ENCODE data around the gene GUCY1A2. TPM values are rescaled to one million over a fixed set of nuclear protein-coding genes. Genes with fewer than 3 reads are reported as not detected.

Gene GUCY1A2
- total and polyA plus RNA-seq, 2 donors, result 0.14 to 0.94 TPM

- 62% methylated on average over 2 of the region's 2 CpGs for WGBS
These were observed 22.3 kb upstream of the GUCY1A2 start for GRCh38 chr11:107040433-107041087.

DNA sequence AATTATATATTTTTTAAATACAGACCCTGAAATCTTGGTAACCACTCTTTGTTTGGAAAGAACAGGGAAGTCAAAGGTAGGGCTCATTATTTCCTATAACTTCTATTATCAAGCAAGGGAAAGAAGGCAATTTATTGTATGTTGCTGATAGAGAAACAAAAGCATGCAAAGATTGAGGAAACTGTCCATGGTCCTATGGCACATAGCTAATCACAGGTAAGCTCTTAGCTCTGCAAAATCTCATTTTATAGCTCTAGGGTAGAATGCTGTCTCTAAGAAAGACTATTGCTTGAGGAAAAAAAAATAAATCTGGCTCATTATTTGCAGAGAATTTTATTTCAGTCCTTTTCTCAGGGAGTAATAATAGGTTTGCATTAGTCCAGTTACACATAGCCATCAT is 7.4 kb upstream of the GUCY1A2 start:
- Histone ChIP-seq H3K4me1 (ENCODE audit: control insufficient read depth in 2 of 2, insufficient read depth in 2 of 2, low read length in 2 of 2) (no peaks in the 10 kb centered on the region), H3K27me3 (ENCODE audit: control insufficient read depth in 2 of 2, insufficient read depth in 1 of 2, low read length in 1 of 2) (no peaks in the 10 kb centered on the region)

More at GRCh38 chr11:107040433-107041087, 22.3 kb upstream of the GUCY1A2 start:
- H3K4me1 ChIP-seq (ENCODE audit: control insufficient read depth in 2 of 2, insufficient read depth in 2 of 2, low read length in 2 of 2), result no peaks in the 10 kb centered on the region
- H3K36me3 ChIP-seq (ENCODE audit: control insufficient read depth in 2 of 2, insufficient read depth in 2 of 2, low read length in 1 of 2), result no peaks in the 10 kb centered on the region
- H3K9me3 ChIP-seq (ENCODE audit: control insufficient read depth in 2 of 2, insufficient read depth in 1 of 2, low read length in 1 of 2), result no peaks in the 10 kb centered on the region
- H3K4me3 ChIP-seq (ENCODE audit: low read length in 2 of 2), result no peak overlapping the region
- no peak overlapping the region for H3K27ac ChIP-seq (ENCODE audit: low read depth in 1 of 2, low read length in 1 of 2)
- H3K27me3 ChIP-seq (ENCODE audit: control insufficient read depth in 2 of 2, insufficient read depth in 1 of 2, low read length in 1 of 2), result no peaks in the 10 kb centered on the region
- DNase-seq (ENCODE audit: low read depth in 6 of 9, low spot score in 9 of 9), result no peak

GRCh38 chr11:107020594-107020993 is 2.3 kb upstream of the GUCY1A2 start:
- no peaks in the 10 kb centered on the region for H3K9me3 ChIP-seq (ENCODE audit: control insufficient read depth in 2 of 2, insufficient read depth in 1 of 2, low read length in 1 of 2)
- H3K4me3 ChIP-seq (ENCODE audit: low read length in 2 of 2), result no peak overlapping the region
- WGBS, result 90% methylated on average over 2 of the region's 2 CpGs
- peaks cover 35 to 36% of the 10 kb centered on the region in 2 donors for H3K27me3 ChIP-seq (ENCODE audit: control insufficient read depth in 2 of 2, insufficient read depth in 1 of 2, low read length in 1 of 2)
- no peak for DNase-seq (ENCODE audit: low read depth in 6 of 9, low spot score in 9 of 9)
- H3K36me3 ChIP-seq (ENCODE audit: control insufficient read depth in 2 of 2, insufficient read depth in 2 of 2, low read length in 1 of 2), result no peaks in the 10 kb centered on the region
- H3K4me1 ChIP-seq (ENCODE audit: control insufficient read depth in 2 of 2, insufficient read depth in 2 of 2, low read length in 2 of 2), result peaks cover 0 to 3% of the 10 kb centered on the region in 2 donors
- H3K27ac ChIP-seq (ENCODE audit: low read depth in 1 of 2, low read length in 1 of 2), result no peak overlapping the region

More for the DNA sequence above, 7.4 kb upstream of the GUCY1A2 start:
- Histone ChIP-seq H3K27ac (ENCODE audit: low read depth in 1 of 2, low read length in 1 of 2) (no peak overlapping the region), H3K36me3 (ENCODE audit: control insufficient read depth in 2 of 2, insufficient read depth in 2 of 2, low read length in 1 of 2) (no peaks in the 10 kb centered on the region), H3K4me3 (ENCODE audit: low read length in 2 of 2) (no peak overlapping the region), H3K9me3 (ENCODE audit: control insufficient read depth in 2 of 2, insufficient read depth in 1 of 2, low read length in 1 of 2) (no peaks in the 10 kb centered on the region)
- no peak for DNase-seq (ENCODE audit: low read depth in 6 of 9, low spot score in 9 of 9)

GRCh38 chr11:107018902-107019493 is 722 bp upstream of the GUCY1A2 start:
- no peaks in the 10 kb centered on the region for H3K36me3 ChIP-seq (ENCODE audit: control insufficient read depth in 2 of 2, insufficient read depth in 2 of 2, low read length in 1 of 2)
- no peak overlapping the region for H3K4me3 ChIP-seq (ENCODE audit: low read length in 2 of 2)
- no peaks in the 10 kb centered on the region for H3K9me3 ChIP-seq (ENCODE audit: control insufficient read depth in 2 of 2, insufficient read depth in 1 of 2, low read length in 1 of 2)
- H3K27ac ChIP-seq (ENCODE audit: low read depth in 1 of 2, low read length in 1 of 2), result no peak overlapping the region
- 7% methylated on average over 36 of the region's 36 CpGs for WGBS
- H3K4me1 ChIP-seq (ENCODE audit: control insufficient read depth in 2 of 2, insufficient read depth in 2 of 2, low read length in 2 of 2), result peaks cover 0 to 3% of the 10 kb centered on the region in 2 donors
- DNase-seq (ENCODE audit: low read depth in 6 of 9, low spot score in 9 of 9), result peak in 1 of 9 donors; percentile 6
- peaks cover 35 to 36% of the 10 kb centered on the region in 2 donors for H3K27me3 ChIP-seq (ENCODE audit: control insufficient read depth in 2 of 2, insufficient read depth in 1 of 2, low read length in 1 of 2)

- no peaks in the 10 kb centered on the region for H3K9me3 ChIP-seq (ENCODE audit: control insufficient read depth in 2 of 2, insufficient read depth in 1 of 2, low read length in 1 of 2)
- H3K36me3 ChIP-seq (ENCODE audit: control insufficient read depth in 2 of 2, insufficient read depth in 2 of 2, low read length in 1 of 2), result no peaks in the 10 kb centered on the region
- H3K4me3 ChIP-seq (ENCODE audit: low read length in 2 of 2), result peak overlapping the region in 1 of 2 donors; percentile 41
- WGBS, result 2% methylated on average over 85 of the region's 85 CpGs
- H3K4me1 ChIP-seq (ENCODE audit: control insufficient read depth in 2 of 2, insufficient read depth in 2 of 2, low read length in 2 of 2), result peaks cover 0 to 3% of the 10 kb centered on the region in 2 donors
- H3K27ac ChIP-seq (ENCODE audit: low read depth in 1 of 2, low read length in 1 of 2), result peak overlapping the region in 1 of 2 donors; percentile 18
- peak in 1 of 9 donors; percentile 8 for DNase-seq (ENCODE audit: low read depth in 6 of 9, low spot score in 9 of 9)
- H3K27me3 ChIP-seq (ENCODE audit: control insufficient read depth in 2 of 2, insufficient read depth in 1 of 2, low read length in 1 of 2), result peaks cover 35 to 36% of the 10 kb centered on the region in 2 donors
These were observed 650 bp downstream of the GUCY1A2 start for GRCh38 chr11:107017433-107018218.

- 53% methylated on average over 3 of the region's 3 CpGs for WGBS
- Histone ChIP-seq H3K36me3 (ENCODE audit: control insufficient read depth in 2 of 2, insufficient read depth in 2 of 2, low read length in 1 of 2) (no peaks in the 10 kb centered on the region), H3K27me3 (ENCODE audit: control insufficient read depth in 2 of 2, insufficient read depth in 1 of 2, low read length in 1 of 2) (peaks cover 35 to 36% of the 10 kb centered on the region in 2 donors), H3K9me3 (ENCODE audit: control insufficient read depth in 2 of 2, insufficient read depth in 1 of 2, low read length in 1 of 2) (no peaks in the 10 kb centered on the region), H3K4me1 (ENCODE audit: control insufficient read depth in 2 of 2, insufficient read depth in 2 of 2, low read length in 2 of 2) (peaks cover 0 to 3% of the 10 kb centered on the region in 2 donors), H3K4me3 (ENCODE audit: low read length in 2 of 2) (no peak overlapping the region), H3K27ac (ENCODE audit: low read depth in 1 of 2, low read length in 1 of 2) (peak overlapping the region in 1 of 2 donors; percentile 18)
- no peak for DNase-seq (ENCODE audit: low read depth in 6 of 9, low spot score in 9 of 9)
These were observed 1.2 kb downstream of the GUCY1A2 start for GRCh38 chr11:107017104-107017432.

GRCh38 chr11:107014871-107015270 is 3.4 kb downstream of the GUCY1A2 start:
- Histone ChIP-seq H3K4me1 (ENCODE audit: control insufficient read depth in 2 of 2, insufficient read depth in 2 of 2, low read length in 2 of 2) (peaks cover 0 to 3% of the 10 kb centered on the region in 2 donors), H3K27me3 (ENCODE audit: control insufficient read depth in 2 of 2, insufficient read depth in 1 of 2, low read length in 1 of 2) (peaks cover 35 to 36% of the 10 kb centered on the region in 2 donors), H3K27ac (ENCODE audit: low read depth in 1 of 2, low read length in 1 of 2) (no peak overlapping the region), H3K9me3 (ENCODE audit: control insufficient read depth in 2 of 2, insufficient read depth in 1 of 2, low read length in 1 of 2) (no peaks in the 10 kb centered on the region), H3K4me3 (ENCODE audit: low read length in 2 of 2) (no peak overlapping the region), H3K36me3 (ENCODE audit: control insufficient read depth in 2 of 2, insufficient read depth in 2 of 2, low read length in 1 of 2) (no peaks in the 10 kb centered on the region)
- DNase-seq (ENCODE audit: low read depth in 6 of 9, low spot score in 9 of 9), result no peak
- 84% methylated on average over 1 of the region's 1 CpG for WGBS

DNA sequence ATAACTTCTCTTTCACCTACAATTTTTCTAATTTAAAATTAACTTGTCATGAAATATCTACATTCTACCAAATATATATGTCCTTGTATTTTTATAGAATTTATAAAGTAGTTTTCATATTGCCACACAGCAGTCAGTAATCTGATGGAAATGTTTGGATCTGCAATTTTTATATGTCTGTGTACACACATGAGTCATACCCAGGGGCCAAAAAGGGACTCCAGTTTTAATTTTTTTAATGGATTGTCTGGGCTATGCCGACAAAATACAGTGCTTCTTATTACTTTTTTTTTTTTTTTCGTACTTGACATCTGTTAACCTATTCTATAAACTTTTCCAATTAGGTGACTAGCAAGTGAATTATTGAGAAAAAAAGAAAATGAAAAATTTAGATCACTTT is 6.3 kb downstream of the GUCY1A2 start:
- whole genome bisulfite sequencing, result 98% methylated on average over 2 of the region's 2 CpGs
- H3K27ac ChIP-seq (ENCODE audit: low read depth in 1 of 2, low read length in 1 of 2), result no peak overlapping the region
- no peaks in the 10 kb centered on the region for H3K36me3 ChIP-seq (ENCODE audit: control insufficient read depth in 2 of 2, insufficient read depth in 2 of 2, low read length in 1 of 2)
- DNase-seq (ENCODE audit: low read depth in 6 of 9, low spot score in 9 of 9), result no peak
- no peaks in the 10 kb centered on the region for H3K4me1 ChIP-seq (ENCODE audit: control insufficient read depth in 2 of 2, insufficient read depth in 2 of 2, low read length in 2 of 2)
- peaks cover 9 to 11% of the 10 kb centered on the region in 2 donors for H3K27me3 ChIP-seq (ENCODE audit: control insufficient read depth in 2 of 2, insufficient read depth in 1 of 2, low read length in 1 of 2)
- no peaks in the 10 kb centered on the region for H3K9me3 ChIP-seq (ENCODE audit: control insufficient read depth in 2 of 2, insufficient read depth in 1 of 2, low read length in 1 of 2)
- no peak overlapping the region for H3K4me3 ChIP-seq (ENCODE audit: low read length in 2 of 2)

DNA sequence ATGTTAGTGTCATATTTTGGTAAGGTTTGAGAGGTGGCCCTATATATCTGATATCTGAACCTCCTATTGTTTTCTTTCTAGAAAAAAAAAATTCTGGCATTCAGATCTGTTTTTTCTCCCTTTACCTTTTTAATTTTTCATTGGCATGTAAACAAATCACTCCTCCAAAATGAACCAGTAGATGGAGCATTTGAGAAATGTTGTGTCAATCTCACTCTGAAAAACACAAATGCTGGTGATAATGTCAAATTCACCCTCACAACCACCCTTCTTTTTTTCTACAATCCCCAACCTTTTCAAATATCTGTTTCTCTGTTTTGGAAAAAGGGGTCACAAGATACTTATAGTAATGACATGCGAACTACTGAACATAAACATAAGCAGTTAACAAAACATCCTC is 9.1 kb downstream of the GUCY1A2 start:
- H3K4me1 ChIP-seq (ENCODE audit: control insufficient read depth in 2 of 2, insufficient read depth in 2 of 2, low read length in 2 of 2), result no peaks in the 10 kb centered on the region
- WGBS, result 97% methylated on average over 1 of the region's 1 CpG
- no peaks in the 10 kb centered on the region for H3K9me3 ChIP-seq (ENCODE audit: control insufficient read depth in 2 of 2, insufficient read depth in 1 of 2, low read length in 1 of 2)
- no peak for DNase-seq (ENCODE audit: low read depth in 6 of 9, low spot score in 9 of 9)
- H3K27me3 ChIP-seq (ENCODE audit: control insufficient read depth in 2 of 2, insufficient read depth in 1 of 2, low read length in 1 of 2), result no peaks in the 10 kb centered on the region
- no peak overlapping the region for H3K4me3 ChIP-seq (ENCODE audit: low read length in 2 of 2)
- H3K27ac ChIP-seq (ENCODE audit: low read depth in 1 of 2, low read length in 1 of 2), result no peak overlapping the region
- no peaks in the 10 kb centered on the region for H3K36me3 ChIP-seq (ENCODE audit: control insufficient read depth in 2 of 2, insufficient read depth in 2 of 2, low read length in 1 of 2)

All from thymus (tissue), 11 donors.